SH-SY5Y (cell line): Measurements from ENCODE around the gene KCNK6.

ENCODE experiments used
- GATA2 ChIP-seq: IDR thresholded peaks from 2 replicates; pipeline ENCODE4 v1.6.1; 2011; ENCODE audit warnings: mild to moderate bottlenecking, low read depth, low read length
- GATA3 ChIP-seq: IDR thresholded peaks from 2 replicates; pipeline ENCODE4 v1.6.1; 2011; ENCODE audit warnings: low read depth, mild to moderate bottlenecking, low read length, moderate library complexity

Gene KCNK6

GRCh38 chr19:38376576-38376975, 56.9 kb downstream of the KCNK6 start:
- no peak for TF ChIP-seq GATA3
- TF ChIP-seq GATA2 = no peak

DNA sequence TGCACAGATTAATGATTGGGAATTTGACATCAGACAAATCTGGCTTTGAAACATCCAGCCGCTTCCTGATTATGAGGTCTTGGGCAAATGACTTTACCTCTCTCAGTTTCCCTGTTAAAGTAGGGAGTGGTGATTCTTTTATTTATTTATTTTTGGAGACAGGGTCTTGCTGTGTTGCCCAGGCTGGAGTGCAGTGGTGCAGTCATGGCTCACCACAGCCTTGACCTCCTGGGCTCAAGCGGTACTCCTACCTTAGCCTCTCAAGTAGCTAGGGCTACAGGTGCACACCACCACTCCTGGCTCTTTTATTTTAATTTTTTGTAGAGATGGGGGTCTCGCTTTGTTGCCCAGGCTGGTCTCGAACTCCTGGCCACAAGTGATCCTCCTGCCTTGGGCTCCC, 57.4 kb downstream of the KCNK6 start:
- no peak for TF ChIP-seq GATA2
- TF ChIP-seq GATA3 = no peak

GRCh38 chr19:38378866-38379265, 59.2 kb downstream of the KCNK6 start:
- no peak for TF ChIP-seq GATA2
- TF ChIP-seq GATA3 = no peak

DNA sequence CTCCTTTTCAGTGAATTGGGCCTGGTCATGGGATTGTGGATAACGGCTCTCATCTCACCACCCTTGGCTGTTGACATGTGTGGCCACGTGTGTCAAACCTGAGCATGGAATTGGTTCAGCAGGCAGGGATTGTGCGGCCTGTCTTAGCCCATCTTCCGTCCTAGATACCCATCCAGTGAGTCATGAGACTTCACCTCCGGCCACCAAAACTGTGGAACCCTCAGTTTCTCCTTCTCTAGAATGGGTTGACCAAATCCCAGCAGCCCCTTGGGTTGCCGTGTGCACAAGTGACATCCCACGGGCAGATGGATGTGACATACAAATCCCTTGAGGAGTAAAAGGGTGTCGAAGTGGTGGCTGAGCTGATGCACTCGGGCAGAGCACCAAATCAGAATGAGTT, 61.5 kb downstream of the KCNK6 start:
- no peak for TF ChIP-seq GATA2
- no peak for TF ChIP-seq GATA3
